ENCODE results near the gene HDGF.

DNA sequence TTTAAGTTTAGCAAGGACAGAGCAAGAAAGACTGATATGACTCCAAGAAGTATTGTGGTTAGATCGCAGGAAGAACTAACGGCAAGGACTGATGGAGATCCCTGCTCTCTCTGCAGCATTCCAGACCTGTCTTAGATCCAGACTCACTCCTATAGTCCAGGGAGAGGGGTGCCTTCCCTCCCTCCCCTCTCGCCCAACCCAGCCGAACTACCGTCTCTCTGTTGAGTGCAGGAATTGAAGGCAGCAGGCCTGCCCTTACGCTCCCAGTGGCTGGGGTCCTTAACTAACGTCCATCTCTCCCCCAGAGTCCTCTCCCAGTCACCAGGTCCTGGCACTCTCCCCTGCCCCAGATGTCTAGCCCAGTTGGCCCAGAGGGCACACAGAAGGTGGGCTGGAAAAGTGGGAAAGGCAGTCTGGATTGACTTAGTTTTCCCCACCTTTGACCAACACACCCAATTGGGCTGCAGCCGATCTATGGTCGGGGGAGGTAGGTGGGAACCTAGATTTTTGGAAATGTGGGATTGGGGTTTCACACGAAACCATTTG, 47.2 kb downstream of the HDGF start:
- TF ChIP-seq TARDBP (IDR thresholded peaks at IDR 0.05) (no peak), FOXM1 (IDR thresholded peaks at IDR 0.05; ENCODE audit: borderline replicate concordance) (no peak), L3MBTL2 (conservative IDR thresholded peaks at IDR 0.05) (no peak), ELF4 (IDR thresholded peaks at IDR 0.05) (no peak), CTBP1 (IDR thresholded peaks at IDR 0.05; ENCODE audit: borderline replicate concordance) (no peak), SP1 (IDR thresholded peaks at IDR 0.05) (no peak), FOXA1 (IDR thresholded peaks at IDR 0.05) (no peak), BHLHE40 (IDR thresholded peaks at IDR 0.05; ENCODE audit: borderline replicate concordance) (no peak), NFRKB (IDR thresholded peaks at IDR 0.05) (no peak), ARNT (IDR thresholded peaks at IDR 0.05) (no peak), SUZ12 (IDR thresholded peaks at IDR 0.05) (no peak), HDGF (IDR thresholded peaks at IDR 0.05; ENCODE audit: borderline replicate concordance) (no peak)
- TF ChIP-seq, protein P1, sequence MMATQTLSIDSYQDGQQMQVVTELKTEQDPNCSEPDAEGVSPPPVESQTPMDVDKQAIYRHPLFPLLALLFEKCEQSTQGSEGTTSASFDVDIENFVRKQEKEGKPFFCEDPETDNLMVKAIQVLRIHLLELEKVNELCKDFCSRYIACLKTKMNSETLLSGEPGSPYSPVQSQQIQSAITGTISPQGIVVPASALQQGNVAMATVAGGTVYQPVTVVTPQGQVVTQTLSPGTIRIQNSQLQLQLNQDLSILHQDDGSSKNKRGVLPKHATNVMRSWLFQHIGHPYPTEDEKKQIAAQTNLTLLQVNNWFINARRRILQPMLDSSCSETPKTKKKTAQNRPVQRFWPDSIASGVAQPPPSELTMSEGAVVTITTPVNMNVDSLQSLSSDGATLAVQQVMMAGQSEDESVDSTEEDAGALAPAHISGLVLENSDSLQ (IDR thresholded peaks at IDR 0.05): no peak
